Body of pancreas (tissue), 4 donors: Measurements from ENCODE around the gene ATP8A2. TPM values are rescaled to one million over a fixed set of nuclear protein-coding genes. Genes with fewer than 3 reads are reported as not detected.

Experiments
- ATAC-seq: fragments of 150-250 bp; one replicate; pipeline ENCODE4 v1.9.1; 2016
- DNase-seq, 4 donors: peaks; one replicate each; pipeline ENCODE4 v3.0.0-alpha.2; 2019
- H3K27ac ChIP-seq, 4 donors: fragments of 200-600 bp; sonication (generic); 1 replicate in 3 of 4; 2 replicates in 1 of 4; pipeline versions ENCODE4 v1.5.1 to v1.6.1; 2016 to 2019; ENCODE audit warnings: mild to moderate bottlenecking in 1 of 4, mixed read lengths in 1 of 4, moderate library complexity in 1 of 4
- H3K27me3 ChIP-seq, 2 donors: fragments of 200-600 bp; sonication (generic); one replicate each; pipeline ENCODE4 v1.6.0; 2016; ENCODE audit warnings: mild to moderate bottlenecking in 1 of 2
- H3K36me3 ChIP-seq, 2 donors: fragments of 200-600 bp; sonication (generic); replicated peaks in 1 of 2; 2 replicates each; pipeline ENCODE4 v1.5.1; 2016; ENCODE audit warnings: low read depth in 2 of 2; ENCODE audit not compliant: insufficient read depth in 1 of 2
- H3K4me1 ChIP-seq: fragments of 200-600 bp; sonication (generic); one replicate; pipeline ENCODE4 v1.6.0; 2016
- H3K4me3 ChIP-seq, 2 donors: fragments of 200-600 bp; sonication (generic); 1 replicate in 1 of 2; 2 replicates in 1 of 2; pipeline ENCODE4 v1.5.1; 2016 to 2019
- H3K9me3 ChIP-seq, 3 donors: fragments of 200-600 bp; sonication (generic); 1 replicate in 2 of 3; 2 replicates in 1 of 3; pipeline ENCODE4 v1.5.1; 2016
- CTCF ChIP-seq, 7 experiments: fragments of 450-650 bp in 4 of 7; fragments of 200-600 bp in 3 of 7; sonication (generic) in 3 of 7; IDR thresholded peaks; one replicate each; pipeline ENCODE4 v1.5.1; 2016 to 2019; ENCODE audit warnings: antibody characterized with exemption in 7 of 7
- POLR2A ChIP-seq, 3 donors: fragments of 450-650 bp; IDR thresholded peaks; one replicate each; pipeline ENCODE4 v1.6.1; 2016; ENCODE audit warnings: antibody characterized with exemption in 3 of 3, mild to moderate bottlenecking in 2 of 3
- WGBS, 2 donors: methylation state at CpG; one replicate each; pipeline ENCODE4 v1.1.5; 2017; 5-methylcytosine and 5-hydroxymethylcytosine counted together
- intact Hi-C: fragments of 100-400 bp; cut with DNase I; formaldehyde crosslinking; loops from one replicate; pipeline ENCODE4 v1.15.1; 2023
- total RNA-seq, 2 donors: library from RNA; depleted of rRNA; stranded (reverse); fragments of >200 nt; gene quantifications; one replicate each; pipeline ENCODE4 v1.1.0, GENCODE V29; 2016

Gene ATP8A2
- total RNA-seq, 2 donors from 2014 or later, result under 0.01 TPM; not detected in 1

- Histone ChIP-seq H3K4me1 (no peaks in the 10 kb centered on the region), H3K9me3 (no peaks in the 10 kb centered on the region), H3K27ac (no peak overlapping the region), H3K27me3 (no peaks in the 10 kb centered on the region), H3K36me3 (no peaks in the 10 kb centered on the region), H3K4me3 (no peak overlapping the region)
- WGBS, 2 donors, result 82 to 86% methylated on average over 9 of the region's 9 CpGs
- ATAC-seq (no peak), DNase-seq (no peak)
- intact Hi-C loops, result no loop called here
- TF ChIP-seq CTCF (IDR thresholded peaks at IDR 0.05) (no peak), POLR2A (IDR thresholded peaks at IDR 0.05) (no peak)
Observed at GRCh38 chr13:25686831-25687470, 315.2 kb downstream of the ATP8A2 start.

- Histone ChIP-seq H3K27ac (no peak overlapping the region), H3K4me3 (no peak overlapping the region), H3K36me3 (no peaks in the 10 kb centered on the region), H3K27me3 (no peaks in the 10 kb centered on the region), H3K9me3 (no peaks in the 10 kb centered on the region), H3K4me1 (no peaks in the 10 kb centered on the region)
- no peak for DNase-seq
- 58 to 68% methylated on average over 9 of the region's 9 CpGs for WGBS, 2 donors
- TF ChIP-seq POLR2A (IDR thresholded peaks at IDR 0.05), result no peak
- no peak for TF ChIP-seq CTCF (IDR thresholded peaks at IDR 0.05)
- intact Hi-C loops, result no loop called here
- no peak for ATAC-seq
Observed at GRCh38 chr13:25687471-25688225, 315.9 kb downstream of the ATP8A2 start.

- Histone ChIP-seq H3K27ac (no peak overlapping the region), H3K4me3 (no peak overlapping the region), H3K4me1 (no peaks in the 10 kb centered on the region), H3K36me3 (no peaks in the 10 kb centered on the region), H3K27me3 (no peaks in the 10 kb centered on the region), H3K9me3 (no peaks in the 10 kb centered on the region)
- intact Hi-C loops, result no loop called here
- DNase-seq (no peak), ATAC-seq (no peak)
- WGBS, 2 donors, result 87 to 89% methylated on average over 5 of the region's 5 CpGs
- TF ChIP-seq CTCF (IDR thresholded peaks at IDR 0.05) (no peak), POLR2A (IDR thresholded peaks at IDR 0.05) (no peak)
Observed at GRCh38 chr13:25688536-25688935, 316.8 kb downstream of the ATP8A2 start.

- H3K4me1 ChIP-seq, result no peaks in the 10 kb centered on the region
- intact Hi-C loops, result no loop called here
- TF ChIP-seq POLR2A (IDR thresholded peaks at IDR 0.05) (no peak), CTCF (IDR thresholded peaks at IDR 0.05) (no peak)
- no peaks in the 10 kb centered on the region for H3K9me3 ChIP-seq
- WGBS, 2 donors, result 77 to 89% methylated on average over 2 of the region's 2 CpGs
- H3K27me3 ChIP-seq, result no peaks in the 10 kb centered on the region
- H3K4me3 ChIP-seq, result no peak overlapping the region
- H3K27ac ChIP-seq, result no peak overlapping the region
- no peaks in the 10 kb centered on the region for H3K36me3 ChIP-seq
- DNase-seq (no peak), ATAC-seq (no peak)
Observed at GRCh38 chr13:25689539-25689938, 317.8 kb downstream of the ATP8A2 start.
